Adrenal gland (tissue), 12 donors: Measurements from ENCODE around the gene PDGFB. TPM values are rescaled to one million over a fixed set of nuclear protein-coding genes. Genes with fewer than 3 reads are reported as not detected.
A peak's percentile ranks its signal among the peaks of the same experiment; 100 is the strongest.
"Not testable (repeated sequence)": the region's sequence is repeated elsewhere in the genome, so short reads cannot be mapped to it uniquely, and the experiment has no call there.

Source experiments
- DNase-seq, 7 donors: peaks; one replicate each; pipeline ENCODE4 v3.0.0-alpha.2; 2019 to 2020
- H3K27ac ChIP-seq, 5 donors: fragments of 200-600 bp; sonication (generic) in 4 of 5; 1 replicate in 3 of 5; 2 replicates in 2 of 5; pipeline versions ENCODE4 v1.5.1 to v1.8.0; 2016 to 2020; ENCODE audit warnings: mild to moderate bottlenecking in 1 of 5
- H3K27me3 ChIP-seq: fragments of 200-600 bp; 2 replicates; pipeline ENCODE4 v1.8.0; 2021
- H3K36me3 ChIP-seq, 2 donors: fragments of 200-600 bp; replicated peaks in 1 of 2; 1 replicate in 1 of 2; 2 replicates in 1 of 2; pipeline versions ENCODE4 v1.5.1 to v1.8.0; 2018 to 2022
- H3K4me1 ChIP-seq, 2 donors: fragments of 200-600 bp; replicated peaks in 1 of 2; 1 replicate in 1 of 2; 2 replicates in 1 of 2; pipeline versions ENCODE4 v1.5.1 to v1.8.0; 2018 to 2021
- H3K4me3 ChIP-seq, 4 donors: fragments of 200-600 bp; sonication (generic) in 3 of 4; one replicate each; pipeline ENCODE4 v1.5.1; 2016 to 2018
- H3K9me3 ChIP-seq, 3 donors: fragments of 200-600 bp; sonication (generic) in 1 of 3; replicated peaks in 1 of 3; 1 replicate in 2 of 3; 2 replicates in 1 of 3; pipeline versions ENCODE4 v1.5.1 to v1.8.0; 2016 to 2021
- POLR2A ChIP-seq, 2 donors: fragments of 450-650 bp; IDR thresholded peaks; one replicate each; pipeline ENCODE4 v1.6.1; 2017; ENCODE audit warnings: antibody characterized with exemption in 2 of 2, mild to moderate bottlenecking in 2 of 2, moderate library complexity in 1 of 2
- WGBS, 4 donors: extraction: QIAGEN DNeasy Blood & Tissue Kit in 2 of 4; methylation state at CpG; one replicate each; pipeline versions ENCODE4 v1.1.5 to v1.1.7; 2013 to 2017; 5-methylcytosine and 5-hydroxymethylcytosine counted together
- intact Hi-C, 2 donors: fragments of 100-400 bp; cut with DNase I; formaldehyde crosslinking; loops; one replicate each; pipeline versions ENCODE4 v1.14.1 to v1.15.0; 2022 to 2023
- polyA plus RNA-seq, 3 donors: library from polyadenylated mRNA; stranded (reverse); fragments of 200-250 nt in 2 of 3; fragments of 350-450 nt in 1 of 3; fragmentation: Illumina TruSeq in 1 of 3; extraction: RNeasy Lipid Tissue Mini Kit (QIAGEN cat#74804) in 1 of 3; gene quantifications; one replicate each; pipeline ENCODE4 v1.2.3, GENCODE V29; 2013 to 2014
- total RNA-seq, 9 donors: library from RNA; depleted of rRNA in 4 of 9; stranded (reverse); fragments of >200 nt in 4 of 9; fragments of 120-200 nt in 1 of 9; fragmentation: NEBNext Ultra II Directional in 1 of 9; extraction: Animal tissue kit (Norgen Biotek cat#: 25700) in 1 of 9; gene quantifications; one replicate each; pipeline versions ENCODE4 v1.1.0 to v1.2.4, GENCODE V29; 2013 to 2023
- TF ChIP-seq, protein P1 (sequence below), 6 experiments: fragments of 450-650 bp in 4 of 6; fragments of 200-600 bp in 2 of 6; sonication (generic) in 1 of 6; IDR thresholded peaks; 1 replicate in 5 of 6; 2 replicates in 1 of 6; pipeline versions ENCODE4 v1.5.1 to v1.8.0; 2016 to 2021; ENCODE audit warnings: antibody characterized with exemption in 6 of 6, mild to moderate bottlenecking in 2 of 6, moderate library complexity in 1 of 6
- donor health status: healthy with polysubstance abuse.
- donor health status: Bipolar disorder and iron deficiency.
- donor health status: DM: yes; HTN: yes; CAD: no.
- donor health status: DM: no; HTN: no; CAD: no.
- donor health status: DM: no; HTN: no; CAD: no.
- donor health status: DM: yes; HTN: yes; CAD: no.

The PDGFB gene
- total and polyA plus RNA-seq, 12 donors, result 1.8 to 10.9 (median 6.1) TPM

DNA sequence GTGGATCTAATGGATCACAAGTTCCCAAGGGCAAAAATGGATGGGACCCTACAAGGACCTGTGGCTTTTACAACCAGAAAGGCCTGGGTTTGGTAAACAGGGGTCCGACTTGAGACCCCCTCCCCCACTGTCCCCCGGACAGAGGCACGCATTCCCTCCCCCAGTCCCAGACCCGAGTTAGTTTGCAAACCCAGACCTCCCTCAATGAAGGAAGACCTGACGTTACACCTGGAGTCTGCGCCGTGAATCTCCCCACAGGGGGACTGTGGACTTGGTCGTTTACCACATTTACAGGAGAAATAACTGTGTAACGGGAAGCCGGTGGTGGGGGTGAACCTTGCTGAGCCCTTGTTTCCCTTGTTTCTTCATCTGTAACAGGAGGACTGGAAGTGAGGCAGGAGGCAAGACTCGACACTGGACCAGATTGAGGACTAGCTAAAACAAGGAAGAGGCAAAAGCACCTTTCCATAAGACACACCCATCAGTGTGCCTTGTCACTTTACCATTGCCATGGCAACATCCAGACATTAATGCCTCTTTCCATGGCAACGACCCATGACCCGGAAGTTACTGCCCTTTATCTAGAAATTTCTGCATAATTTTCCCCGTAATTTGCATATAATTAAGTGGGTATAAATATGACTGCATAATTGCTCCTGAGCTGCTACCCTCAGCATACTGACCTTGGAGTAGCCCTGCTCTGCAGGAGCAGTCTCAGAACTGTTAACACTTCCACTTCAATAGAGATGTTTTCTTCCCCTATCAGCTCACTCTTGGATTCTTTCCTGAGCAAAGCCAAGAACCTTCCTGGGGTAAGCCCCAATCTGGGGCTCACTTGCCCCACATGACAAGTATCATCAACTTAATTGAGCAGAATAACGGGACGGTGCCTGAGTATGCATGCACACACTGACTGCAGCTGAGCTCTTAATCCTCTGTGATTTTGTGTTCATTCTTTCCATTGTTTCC, 25.4 kb downstream of the PDGFB start:
- Histone ChIP-seq H3K27me3 (no peaks in the 10 kb centered on the region), H3K4me1 (no peaks in the 10 kb centered on the region), H3K27ac (no peak overlapping the region), H3K4me3 (no peak overlapping the region), H3K36me3 (peaks cover 0 to 8% of the 10 kb centered on the region in 2 donors), H3K9me3 (no peaks in the 10 kb centered on the region)
- peak in 3 of 7 donors; percentile 3 to 10 (median 9) for DNase-seq
- intact Hi-C loops, result no loop called here
- TF ChIP-seq POLR2A (IDR thresholded peaks at IDR 0.05), result no peak
- TF ChIP-seq, protein P1, sequence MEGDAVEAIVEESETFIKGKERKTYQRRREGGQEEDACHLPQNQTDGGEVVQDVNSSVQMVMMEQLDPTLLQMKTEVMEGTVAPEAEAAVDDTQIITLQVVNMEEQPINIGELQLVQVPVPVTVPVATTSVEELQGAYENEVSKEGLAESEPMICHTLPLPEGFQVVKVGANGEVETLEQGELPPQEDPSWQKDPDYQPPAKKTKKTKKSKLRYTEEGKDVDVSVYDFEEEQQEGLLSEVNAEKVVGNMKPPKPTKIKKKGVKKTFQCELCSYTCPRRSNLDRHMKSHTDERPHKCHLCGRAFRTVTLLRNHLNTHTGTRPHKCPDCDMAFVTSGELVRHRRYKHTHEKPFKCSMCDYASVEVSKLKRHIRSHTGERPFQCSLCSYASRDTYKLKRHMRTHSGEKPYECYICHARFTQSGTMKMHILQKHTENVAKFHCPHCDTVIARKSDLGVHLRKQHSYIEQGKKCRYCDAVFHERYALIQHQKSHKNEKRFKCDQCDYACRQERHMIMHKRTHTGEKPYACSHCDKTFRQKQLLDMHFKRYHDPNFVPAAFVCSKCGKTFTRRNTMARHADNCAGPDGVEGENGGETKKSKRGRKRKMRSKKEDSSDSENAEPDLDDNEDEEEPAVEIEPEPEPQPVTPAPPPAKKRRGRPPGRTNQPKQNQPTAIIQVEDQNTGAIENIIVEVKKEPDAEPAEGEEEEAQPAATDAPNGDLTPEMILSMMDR (IDR thresholded peaks at IDR 0.05), result no peak
- 61 to 74% (median 63%) methylated on average over 14 to 16 of the region's 16 CpGs for WGBS, 4 donors

DNA sequence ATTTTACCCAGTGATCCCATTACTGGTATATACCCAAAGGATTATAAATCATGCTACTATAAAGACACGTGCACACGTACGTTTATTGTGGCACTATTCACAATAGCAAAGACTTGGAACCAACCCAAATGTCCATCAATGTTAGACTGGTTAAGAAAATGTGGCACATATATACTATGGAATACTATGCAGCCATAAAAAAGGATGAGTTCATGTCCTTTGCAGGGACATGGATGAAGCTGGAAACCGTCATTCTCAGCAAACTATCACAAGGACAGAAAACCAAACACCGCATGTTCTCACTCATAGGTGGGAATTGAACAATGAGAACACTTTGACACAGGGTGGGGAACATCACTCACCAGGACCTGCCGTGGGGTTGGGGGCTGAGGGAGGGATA, 26.4 kb downstream of the PDGFB start:
- peak in 1 of 7 donors; percentile 4 for DNase-seq
- H3K4me1 ChIP-seq, H3K9me3 ChIP-seq, H3K27ac ChIP-seq, H3K36me3 ChIP-seq, H3K4me3 ChIP-seq, intact Hi-C loops, H3K27me3 ChIP-seq: not testable (repeated sequence)
- WGBS, 4 donors, result 74 to 83% (median 80%) methylated on average over 6 of the region's 6 CpGs

DNA sequence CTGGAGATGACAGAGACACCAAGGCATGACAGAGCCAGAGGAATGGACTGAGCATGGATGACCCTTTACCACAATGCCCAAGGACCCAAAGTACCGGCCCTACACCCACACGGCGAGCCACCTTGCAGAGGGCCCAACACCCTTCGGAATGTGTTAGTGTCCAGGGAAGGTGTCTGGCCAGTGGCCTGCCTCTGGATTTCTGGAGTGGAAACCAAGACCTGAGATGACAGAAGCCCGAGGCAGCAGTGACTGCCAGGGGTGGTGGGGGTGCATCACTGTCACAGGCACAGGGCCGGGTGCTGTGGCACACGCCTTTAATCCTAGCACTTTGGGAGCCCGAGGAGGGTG, 28.7 kb downstream of the PDGFB start:
- H3K4me1 ChIP-seq, result no peaks in the 10 kb centered on the region
- no peak overlapping the region for H3K27ac ChIP-seq
- no peak for TF ChIP-seq POLR2A (IDR thresholded peaks at IDR 0.05)
- TF ChIP-seq, protein P1 (IDR thresholded peaks at IDR 0.05), result no peak
- DNase-seq, result peak in 2 of 7 donors; percentile 9 to 11
- H3K27me3 ChIP-seq, result no peaks in the 10 kb centered on the region
- WGBS, 4 donors, result 78 to 83% (median 79%) methylated on average over 8 of the region's 8 CpGs; no CpG with 5 or more reads in 1 of the 4 donors
- no peaks in the 10 kb centered on the region for H3K36me3 ChIP-seq
- intact Hi-C loops, result no loop called here
- no peaks in the 10 kb centered on the region for H3K9me3 ChIP-seq
- no peak overlapping the region for H3K4me3 ChIP-seq

DNA sequence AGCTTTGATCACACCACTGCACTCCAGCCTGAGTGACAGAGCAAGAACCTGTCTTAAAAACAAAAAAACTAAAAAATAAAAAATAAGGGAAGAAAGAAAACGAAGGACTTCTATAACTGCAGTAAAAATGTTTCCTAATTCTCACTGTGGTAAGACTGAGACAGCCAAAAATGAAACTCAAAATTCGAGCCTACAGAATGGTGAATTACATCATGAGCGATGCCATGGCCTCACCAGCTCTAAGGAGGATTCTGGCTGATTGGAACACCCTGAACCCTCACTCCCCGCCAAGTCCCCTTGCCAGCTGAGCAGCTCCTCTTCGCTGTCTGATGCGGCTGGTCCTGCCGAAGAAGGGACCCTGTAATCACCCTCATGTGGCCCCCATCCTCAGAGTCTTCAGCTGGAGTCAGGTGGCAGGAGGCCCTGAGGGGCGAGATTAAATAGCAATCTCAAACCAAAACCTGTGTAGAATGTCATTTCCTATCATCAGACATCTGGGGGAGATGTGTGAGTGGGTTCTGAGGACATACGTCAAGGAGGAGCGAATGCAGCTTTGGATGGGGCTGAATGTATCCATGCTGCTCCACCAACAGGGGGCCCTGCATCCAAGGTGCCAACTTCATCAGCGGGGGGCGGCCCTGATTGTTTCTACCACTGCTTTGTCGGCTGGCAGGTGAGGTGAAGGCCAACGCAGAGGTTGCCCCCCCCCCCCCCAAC, 29.2 kb downstream of the PDGFB start:
- Histone ChIP-seq H3K4me1 (no peaks in the 10 kb centered on the region), H3K36me3 (no peaks in the 10 kb centered on the region), H3K9me3 (no peaks in the 10 kb centered on the region), H3K27ac (no peak overlapping the region), H3K27me3 (no peaks in the 10 kb centered on the region), H3K4me3 (no peak overlapping the region)
- WGBS, 4 donors, result 49 to 72% (median 59%) methylated on average over 12 to 14 of the region's 14 CpGs
- TF ChIP-seq, protein P1 (IDR thresholded peaks at IDR 0.05), result peak in 3 of 6 experiments; percentile 24 to 37 (median 33)
- no peak for TF ChIP-seq POLR2A (IDR thresholded peaks at IDR 0.05)
- peak in 2 of 7 donors; percentile 14 to 16 for DNase-seq
- intact Hi-C loops, result no loop called here
